Mesendoderm (in vitro differentiated cells): ENCODE data around the gene ABCA7.

Source experiments
- DNase-seq: peaks from one replicate; pipeline ENCODE4 v3.0.0; 2013
- H2AK5ac ChIP-seq: 2 replicates; pipeline ENCODE4 v1.6.1; 2013; ENCODE audit warnings: low read length, inconsistent platforms
- H2BK120ac ChIP-seq: 2 replicates; pipeline ENCODE4 v1.6.1; 2013; ENCODE audit warnings: low read depth, mild to moderate bottlenecking, low read length, moderate library complexity, mixed read lengths
- H2BK15ac ChIP-seq: replicated peaks from 2 replicates; pipeline ENCODE4 v1.6.1; 2013; ENCODE audit warnings: low read depth, mild to moderate bottlenecking, moderate library complexity
- H2BK5ac ChIP-seq: 2 replicates; pipeline ENCODE4 v1.6.1; 2013; ENCODE audit warnings: low read length, inconsistent platforms
- H3K18ac ChIP-seq: 2 replicates; pipeline ENCODE4 v1.6.1; 2013; ENCODE audit warnings: mild to moderate bottlenecking, low read length, mixed read lengths
- H3K23ac ChIP-seq: one replicate; pipeline ENCODE4 v1.6.1; 2013; ENCODE audit warnings: low read length
- H3K27ac ChIP-seq: 2 replicates; pipeline ENCODE4 v1.5.1; 2013; ENCODE audit warnings: low read depth, mild to moderate bottlenecking, inconsistent platforms, low read length, moderate library complexity
- H3K27me3 ChIP-seq: 2 replicates; pipeline ENCODE4 v1.6.1; 2013; ENCODE audit warnings: low read length, control low read depth, mild to moderate bottlenecking, inconsistent platforms; ENCODE audit not compliant: insufficient read depth, poor library complexity
- H3K36me3 ChIP-seq: 2 replicates; pipeline ENCODE4 v1.6.1; 2013; ENCODE audit warnings: low read length, inconsistent platforms; ENCODE audit not compliant: control insufficient read depth, insufficient read depth
- H3K4ac ChIP-seq: one replicate; pipeline ENCODE4 v1.6.1; 2013; ENCODE audit warnings: low read depth, mild to moderate bottlenecking, low read length, moderate library complexity
- H3K4me1 ChIP-seq: 2 replicates; pipeline ENCODE4 v1.6.1; 2013; ENCODE audit warnings: low read depth, low read length, inconsistent platforms; ENCODE audit not compliant: control insufficient read depth
- H3K4me2 ChIP-seq: 2 replicates; pipeline ENCODE4 v1.6.1; 2013; ENCODE audit warnings: low read length
- H3K4me3 ChIP-seq: 2 replicates; pipeline ENCODE4 v1.5.1; 2013; ENCODE audit warnings: mild to moderate bottlenecking, low read length
- H3K56ac ChIP-seq: one replicate; pipeline ENCODE4 v1.6.1; 2013; ENCODE audit warnings: low read length
- H3K79me1 ChIP-seq: 2 replicates; pipeline ENCODE4 v1.6.1; 2013; ENCODE audit warnings: low read length, inconsistent platforms
- H3K79me2 ChIP-seq: 2 replicates; pipeline ENCODE4 v1.6.1; 2013; ENCODE audit warnings: mild to moderate bottlenecking, low read length; ENCODE audit not compliant: control insufficient read depth, insufficient read depth
- H3K9ac ChIP-seq: 2 replicates; pipeline ENCODE4 v1.6.1; 2013; ENCODE audit warnings: low read length, inconsistent platforms
- H4K5ac ChIP-seq: one replicate; pipeline ENCODE4 v1.6.1; 2013; ENCODE audit warnings: low read length
- H4K8ac ChIP-seq: one replicate; pipeline ENCODE4 v1.6.1; 2013; ENCODE audit warnings: low read depth, mild to moderate bottlenecking, control low read depth, low read length, moderate library complexity
- WGBS: extraction: QIAGEN DNeasy Blood & Tissue Kit; methylation state at CpG from one replicate; pipeline ENCODE4 v1.1.7; 2013; ENCODE audit warnings: low lambda C conversion rate, missing lambda C conversion rate; ENCODE audit not compliant: insufficient coverage; ENCODE audit errors: extremely low coverage; 5-methylcytosine and 5-hydroxymethylcytosine counted together

ABCA7 gene

GRCh38 chr19:1082928-1083816 lies 43.3 kb downstream of the ABCA7 start:
- Histone ChIP-seq H2BK5ac (no peak overlapping the region), H3K79me1 (no peaks in the 10 kb centered on the region), H3K4me2 (no peak overlapping the region), H3K36me3 (peaks cover 3% of the 10 kb centered on the region), H2BK15ac (no peak overlapping the region), H3K18ac (no peak overlapping the region), H3K79me2 (no peaks in the 10 kb centered on the region), H3K4me1 (no peaks in the 10 kb centered on the region), H3K56ac (no peak overlapping the region), H3K9ac (no peak overlapping the region), H3K23ac (no peak overlapping the region), H2BK120ac (no peak overlapping the region), H4K5ac (no peak overlapping the region), H4K8ac (no peak overlapping the region), H2AK5ac (no peak overlapping the region), H3K27ac (no peak overlapping the region), H3K27me3 (no peaks in the 10 kb centered on the region), H3K4ac (no peak overlapping the region), H3K4me3 (no peak overlapping the region)
- WGBS, result no CpG with 5 or more reads among the region's 59 CpGs
- DNase-seq, result no peak

- H3K36me3 ChIP-seq, result peaks cover 3% of the 10 kb centered on the region
- H4K8ac ChIP-seq, result no peak overlapping the region
- no CpG with 5 or more reads among the region's 43 CpGs for WGBS
These were observed 44.3 kb downstream of the ABCA7 start for GRCh38 chr19:1084024-1084868.

DNA sequence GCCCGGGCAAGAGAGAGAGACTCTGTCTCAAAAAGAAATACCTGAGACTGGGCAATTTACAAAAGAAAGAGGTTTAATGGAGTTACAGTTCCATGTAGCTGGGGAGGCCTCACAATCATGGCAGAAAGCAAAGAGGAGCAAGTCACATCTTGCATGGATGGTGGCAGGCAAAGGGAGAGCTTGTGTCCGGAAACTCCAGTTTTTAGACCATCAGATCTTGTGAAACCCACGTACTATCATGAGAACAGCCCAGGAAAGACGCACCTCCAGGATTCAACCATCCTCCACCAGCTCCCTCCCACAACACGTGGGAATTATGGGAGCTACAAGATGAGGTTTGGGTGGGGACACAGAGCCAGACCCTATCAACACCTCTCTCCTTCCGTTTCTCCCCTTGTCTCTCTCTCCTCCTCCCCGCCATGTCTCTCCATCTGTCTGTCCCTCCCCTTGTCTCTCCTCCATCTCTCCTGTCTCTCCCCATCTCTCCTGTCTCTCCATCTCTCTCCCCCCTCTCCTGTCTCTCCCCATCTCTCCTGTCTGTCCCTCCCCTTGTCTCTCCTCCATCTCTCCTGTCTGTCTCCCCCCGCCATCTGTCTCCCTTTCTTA lies 45.2 kb downstream of the ABCA7 start:
- Histone ChIP-seq H2BK15ac (no peak overlapping the region), H3K9ac (no peak overlapping the region), H3K79me2 (no peaks in the 10 kb centered on the region), H4K5ac (no peak overlapping the region), H3K27me3 (no peaks in the 10 kb centered on the region), H3K4me1 (no peaks in the 10 kb centered on the region), H3K18ac (no peak overlapping the region), H3K4me2 (no peak overlapping the region), H2BK5ac (no peak overlapping the region), H3K79me1 (no peaks in the 10 kb centered on the region), H3K4me3 (no peak overlapping the region), H3K23ac (no peak overlapping the region), H4K8ac (no peak overlapping the region), H3K56ac (no peak overlapping the region), H3K4ac (no peak overlapping the region), H2AK5ac (no peak overlapping the region), H2BK120ac (no peak overlapping the region), H3K36me3 (peaks cover 3% of the 10 kb centered on the region), H3K27ac (no peak overlapping the region)
- WGBS, result no CpG with 5 or more reads among the region's 8 CpGs
- DNase-seq, result no peak

More at GRCh38 chr19:1084024-1084868, 44.3 kb downstream of the ABCA7 start:
- DNase-seq, result no peak
- no peak overlapping the region for H4K5ac ChIP-seq
- H3K27ac ChIP-seq, result no peak overlapping the region
- no peaks in the 10 kb centered on the region for H3K4me1 ChIP-seq
- no peak overlapping the region for H2BK5ac ChIP-seq
- no peaks in the 10 kb centered on the region for H3K27me3 ChIP-seq
- H3K79me1 ChIP-seq, result no peaks in the 10 kb centered on the region
- H3K4ac ChIP-seq, result no peak overlapping the region
- H3K18ac ChIP-seq, result no peak overlapping the region
- no peaks in the 10 kb centered on the region for H3K79me2 ChIP-seq
- no peak overlapping the region for H3K4me2 ChIP-seq
- no peak overlapping the region for H3K23ac ChIP-seq
- no peak overlapping the region for H2AK5ac ChIP-seq
- H3K4me3 ChIP-seq, result no peak overlapping the region
- no peak overlapping the region for H2BK15ac ChIP-seq
- H3K9ac ChIP-seq, result no peak overlapping the region
- no peak overlapping the region for H2BK120ac ChIP-seq
- no peak overlapping the region for H3K56ac ChIP-seq

- Histone ChIP-seq H2BK5ac (no peak overlapping the region), H2BK15ac (no peak overlapping the region), H3K9ac (no peak overlapping the region), H3K4me1 (no peaks in the 10 kb centered on the region), H3K4ac (no peak overlapping the region), H3K56ac (no peak overlapping the region), H3K4me2 (no peak overlapping the region), H4K8ac (no peak overlapping the region), H3K27me3 (no peaks in the 10 kb centered on the region), H3K79me2 (no peaks in the 10 kb centered on the region), H3K27ac (no peak overlapping the region), H3K23ac (no peak overlapping the region), H3K18ac (no peak overlapping the region), H3K79me1 (no peaks in the 10 kb centered on the region), H4K5ac (no peak overlapping the region), H2AK5ac (no peak overlapping the region), H3K4me3 (no peak overlapping the region), H2BK120ac (no peak overlapping the region), H3K36me3 (peaks cover 3% of the 10 kb centered on the region)
- no peak for DNase-seq
- no CpG with 5 or more reads among the region's 38 CpGs for WGBS
These were observed 46.0 kb downstream of the ABCA7 start for GRCh38 chr19:1085676-1086442.

DNA sequence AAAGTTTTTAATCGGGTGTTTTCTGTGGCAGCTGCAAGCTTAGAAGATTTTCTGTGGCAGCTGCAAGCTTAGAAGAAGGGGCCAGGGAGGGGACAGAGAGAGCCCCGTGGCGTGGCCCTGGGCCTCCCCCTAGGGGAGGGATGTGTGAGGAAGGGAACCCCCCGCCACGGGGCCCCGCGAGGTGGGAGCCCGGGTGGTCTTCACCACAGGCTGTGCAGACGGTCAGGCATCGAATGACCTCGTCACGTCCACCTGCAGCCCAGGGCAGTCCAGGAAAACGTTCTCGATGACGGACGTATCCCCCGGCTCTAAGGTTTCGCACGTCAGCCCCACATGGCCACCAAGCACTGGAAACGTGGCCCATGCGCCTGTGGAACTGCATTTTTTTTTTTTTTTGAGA lies 46.7 kb downstream of the ABCA7 start:
- no peak overlapping the region for H3K4me2 ChIP-seq
- no peak overlapping the region for H3K18ac ChIP-seq
- H3K56ac ChIP-seq, result no peak overlapping the region
- peaks cover 3% of the 10 kb centered on the region for H3K36me3 ChIP-seq
- H3K4me3 ChIP-seq, result no peak overlapping the region
- no peak overlapping the region for H2BK120ac ChIP-seq
- H2BK5ac ChIP-seq, result no peak overlapping the region
- no peak overlapping the region for H4K5ac ChIP-seq
- no peak overlapping the region for H2BK15ac ChIP-seq
- no peak overlapping the region for H2AK5ac ChIP-seq
- H3K9ac ChIP-seq, result no peak overlapping the region
- H3K4me1 ChIP-seq, result no peaks in the 10 kb centered on the region
- no peak overlapping the region for H3K4ac ChIP-seq
- DNase-seq, result no peak
- H3K79me1 ChIP-seq, result no peaks in the 10 kb centered on the region
- no peak overlapping the region for H3K27ac ChIP-seq
- no peaks in the 10 kb centered on the region for H3K27me3 ChIP-seq
- no peaks in the 10 kb centered on the region for H3K79me2 ChIP-seq
- WGBS, result no CpG with 5 or more reads among the region's 21 CpGs
- no peak overlapping the region for H3K23ac ChIP-seq
- no peak overlapping the region for H4K8ac ChIP-seq
